ENCODE data around the gene PKN2.

PKN2 gene

DNA sequence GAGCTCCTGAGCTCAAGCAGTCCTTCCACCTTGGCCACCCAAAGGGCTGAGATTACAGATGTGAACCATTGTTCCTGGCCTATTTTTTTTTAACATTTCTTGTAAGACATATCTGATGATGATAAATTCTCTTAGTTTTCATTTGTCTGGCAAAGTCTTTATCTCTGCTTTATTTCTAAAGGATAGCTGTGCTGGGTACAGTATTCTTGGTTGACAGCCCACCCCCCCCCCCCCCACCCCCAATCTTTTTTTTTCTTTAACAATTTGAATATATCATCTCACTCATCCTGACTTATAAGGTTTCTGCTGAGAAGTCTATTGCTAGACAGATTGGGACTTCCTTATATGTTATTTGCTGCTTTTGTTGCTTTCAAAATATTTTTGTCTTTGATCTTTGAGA lies 51.3 kb downstream of the PKN2 start:
- DNase-seq (ENCODE audit: low read depth in 2 of 2): no peak

GRCh38 chr1:88735909-88736308 lies 51.8 kb downstream of the PKN2 start:
- DNase-seq (ENCODE audit: low read depth in 2 of 2): no peak

DNA sequence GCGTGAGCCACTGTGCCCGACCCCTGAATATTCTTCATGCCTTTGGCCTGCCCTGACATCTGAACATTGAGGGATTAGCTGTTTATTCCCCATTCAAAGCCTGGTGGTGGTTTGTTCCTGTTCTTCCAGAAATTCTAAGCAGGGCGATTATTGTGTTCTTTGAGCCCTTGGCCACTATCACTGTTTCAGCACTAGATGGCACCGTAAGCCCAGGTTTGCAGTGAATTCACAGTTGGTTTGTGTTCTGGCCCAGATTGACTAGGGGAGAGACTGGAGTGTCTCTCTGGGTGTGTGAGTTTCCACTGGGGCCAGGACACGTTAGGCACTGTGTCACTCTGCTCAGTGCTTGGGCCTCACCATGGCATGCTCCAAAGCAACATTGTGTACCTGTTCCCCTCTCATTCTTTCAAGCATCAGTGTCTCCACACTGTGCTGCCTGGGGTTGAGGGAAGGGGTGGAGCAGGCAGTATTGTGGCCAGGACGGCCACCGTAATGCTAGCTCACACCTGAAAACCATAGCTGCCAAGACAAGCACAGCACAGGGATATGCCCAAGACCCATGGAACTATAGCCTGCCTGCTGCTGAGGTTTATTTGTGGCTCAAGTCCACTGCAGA lies 52.7 kb downstream of the PKN2 start:
- peak; percentile 6 to 8 for DNase-seq (ENCODE audit: low read depth in 2 of 2)

DNA sequence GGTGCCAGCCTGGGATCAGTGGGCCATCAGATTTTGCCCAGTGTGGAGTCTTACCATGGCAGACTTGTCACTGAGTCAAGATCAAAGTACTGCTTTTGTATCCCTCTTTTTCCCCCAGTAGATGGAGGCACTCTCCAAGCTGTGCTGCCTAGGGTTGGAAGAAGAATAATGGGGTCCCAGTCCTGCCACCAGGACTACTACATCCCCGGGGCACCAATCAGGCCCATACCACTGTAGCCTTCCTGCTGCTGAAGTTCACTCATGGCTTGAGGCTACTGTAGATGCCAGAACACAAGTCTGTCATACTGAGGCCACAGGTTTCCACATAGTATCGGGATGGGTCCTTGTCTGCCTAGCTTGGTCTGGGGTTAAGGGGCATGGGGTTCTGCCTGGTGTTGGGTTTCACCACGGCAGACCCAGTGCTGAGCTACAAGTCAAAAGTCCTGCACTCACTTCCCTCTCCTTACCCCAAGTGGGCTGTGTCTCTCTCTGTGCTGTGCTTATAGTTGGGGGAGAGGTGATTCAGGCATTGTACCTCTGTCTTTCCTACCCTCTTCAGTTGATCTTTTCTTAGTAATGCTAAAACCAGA lies 53.4 kb downstream of the PKN2 start:
- no peak for DNase-seq (ENCODE audit: low read depth in 2 of 2)

DNA sequence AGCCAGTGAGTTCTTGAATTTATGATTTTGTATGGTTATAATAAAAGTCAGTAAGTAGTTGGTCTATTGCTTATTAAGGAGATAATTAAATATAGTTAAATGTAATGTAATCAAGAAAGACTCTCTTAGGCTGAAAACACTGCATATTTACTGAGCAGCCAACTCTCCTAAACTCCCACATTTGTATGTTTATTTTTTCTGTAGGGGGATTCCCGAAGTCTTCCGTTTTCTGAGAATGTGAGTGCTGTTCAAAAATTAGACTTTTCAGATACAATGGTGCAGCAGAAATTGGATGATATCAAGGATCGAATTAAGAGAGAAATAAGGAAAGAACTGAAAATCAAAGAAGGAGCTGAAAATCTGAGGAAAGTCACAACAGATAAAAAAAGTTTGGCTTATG lies 56.7 kb downstream of the PKN2 start:
- no peak for DNase-seq (ENCODE audit: low read depth in 2 of 2)

DNA sequence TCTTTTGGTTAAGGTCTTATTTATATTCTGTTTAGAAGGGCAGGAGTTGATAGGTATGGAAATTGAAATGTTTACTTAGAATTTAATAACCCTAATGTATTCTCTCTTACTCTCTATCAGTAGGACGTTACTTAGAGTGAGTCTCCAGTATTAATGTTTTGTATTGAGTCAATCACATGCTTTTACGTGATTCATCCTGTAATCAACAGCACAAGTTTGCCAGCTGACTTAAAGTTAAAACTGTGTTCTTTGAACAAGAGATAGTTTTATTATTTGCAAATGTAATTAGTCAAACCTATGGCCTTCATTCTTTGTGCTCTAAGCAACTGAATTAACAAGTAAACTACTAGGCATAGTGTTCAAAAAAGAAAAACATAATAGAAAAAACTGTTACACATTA lies 57.3 kb downstream of the PKN2 start:
- no peak for DNase-seq (ENCODE audit: low read depth in 2 of 2)

- DNase-seq (ENCODE audit: low read depth in 2 of 2): no peak
Measured at GRCh38 chr1:88742531-88742930, 58.5 kb downstream of the PKN2 start.

- DNase-seq (ENCODE audit: low read depth in 2 of 2): no peak
Measured at GRCh38 chr1:88744142-88744541, 60.1 kb downstream of the PKN2 start.

GRCh38 chr1:88746916-88747315 lies 62.8 kb downstream of the PKN2 start:
- no peak for DNase-seq (ENCODE audit: low read depth in 2 of 2)

DNA sequence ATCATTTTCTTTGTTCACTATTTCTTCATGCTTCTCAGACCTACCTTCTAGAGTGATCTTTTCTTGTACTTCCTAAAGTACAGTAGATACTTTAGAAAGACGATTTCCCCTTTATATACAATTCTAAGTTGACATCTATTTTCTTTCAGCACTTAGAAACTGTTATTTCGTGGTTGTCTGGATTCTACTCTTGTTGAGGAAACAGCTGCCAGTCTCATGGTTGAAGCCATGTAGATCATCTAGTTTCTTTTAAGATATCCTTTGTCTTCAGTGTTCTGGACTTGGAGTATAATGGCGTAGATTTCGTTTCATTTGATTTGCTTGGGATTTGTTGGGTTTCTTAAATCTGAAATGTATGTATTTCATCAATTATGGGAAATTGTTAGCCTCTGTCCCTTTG lies 67.6 kb downstream of the PKN2 start:
- DNase-seq (ENCODE audit: low read depth in 2 of 2): no peak

GRCh38 chr1:88753506-88753905 lies 69.4 kb downstream of the PKN2 start:
- DNase-seq (ENCODE audit: low read depth in 2 of 2): no peak

GRCh38 chr1:88763649-88764406 lies 79.8 kb downstream of the PKN2 start:
- DNase-seq (ENCODE audit: low read depth in 2 of 2): no peak

DNA sequence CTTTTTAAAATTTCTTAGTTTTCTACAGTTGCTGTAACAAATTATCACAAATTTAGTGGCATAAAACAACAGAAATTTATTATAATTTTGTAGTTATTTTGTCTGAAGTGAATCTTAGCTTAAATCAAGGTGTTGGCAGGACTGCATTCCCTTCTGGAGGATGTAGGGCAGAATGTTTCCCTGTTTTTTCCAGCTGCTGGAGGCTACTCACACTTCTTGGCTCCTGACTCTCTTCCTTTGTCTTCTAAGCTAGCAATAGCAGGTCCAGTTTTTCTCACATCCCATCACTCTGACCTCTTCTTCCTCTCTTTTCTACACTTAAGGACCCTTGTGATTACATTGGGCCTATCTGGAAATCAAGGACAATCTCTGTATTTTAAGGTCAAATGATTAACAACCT lies 84.1 kb downstream of the PKN2 start:
- DNase-seq (ENCODE audit: low read depth in 2 of 2): no peak

GRCh38 chr1:88768816-88769215 lies 84.7 kb downstream of the PKN2 start:
- no peak for DNase-seq (ENCODE audit: low read depth in 2 of 2)

DNA sequence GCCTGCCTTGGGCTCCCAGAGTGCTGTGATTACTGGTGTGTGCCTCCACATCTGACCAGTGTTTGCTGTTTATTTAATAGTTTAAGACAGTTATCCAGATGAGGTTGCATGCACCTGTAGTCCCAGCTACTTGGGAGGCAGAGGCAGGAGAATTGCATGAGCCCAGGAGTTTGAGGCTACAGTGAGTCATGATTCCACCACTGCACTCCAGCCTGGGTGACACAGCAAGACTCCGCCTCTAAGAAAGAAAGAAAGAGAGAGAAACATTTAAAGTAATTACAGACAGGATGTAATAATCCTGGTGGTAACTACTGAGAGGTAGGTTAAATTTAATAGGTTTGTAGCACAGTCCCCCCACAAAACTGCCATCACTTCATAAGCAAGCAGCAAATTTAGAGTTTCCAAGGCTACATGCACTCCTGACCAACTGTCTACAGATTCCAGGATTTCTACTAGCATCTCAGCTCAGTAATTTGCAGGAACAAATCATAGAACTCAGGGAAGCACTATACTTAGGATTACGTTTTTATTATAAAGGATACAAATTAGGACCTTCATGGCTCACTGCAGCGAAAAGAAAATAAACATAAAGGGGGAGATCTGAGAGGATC lies 89.6 kb downstream of the PKN2 start:
- DNase-seq (ENCODE audit: low read depth in 2 of 2): no peak

DNA sequence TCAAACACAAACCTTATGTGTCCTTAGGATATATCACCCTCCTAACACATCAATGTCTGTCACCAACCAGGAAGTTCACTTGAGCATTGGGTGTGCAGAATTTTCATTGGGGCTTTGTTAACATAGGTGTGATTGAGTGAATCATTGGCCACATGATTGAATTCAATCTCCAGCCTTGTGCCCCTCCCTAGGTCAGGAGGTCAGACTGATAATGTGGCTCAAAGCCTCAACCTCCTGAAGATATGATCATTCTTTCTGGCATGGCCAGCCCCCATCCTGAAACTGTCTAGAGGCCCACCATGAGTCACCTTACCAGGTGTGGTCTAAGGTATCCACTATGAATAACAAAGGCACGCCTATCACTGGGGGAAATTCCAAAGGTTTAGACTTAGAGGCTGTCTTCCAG lies 90.1 kb downstream of the PKN2 start:
- peak in 1 of 2 donors; percentile 10 for DNase-seq (ENCODE audit: low read depth in 2 of 2)

- no peak for DNase-seq (ENCODE audit: low read depth in 2 of 2)
Measured at GRCh38 chr1:88777604-88778149, 93.6 kb downstream of the PKN2 start.

DNA sequence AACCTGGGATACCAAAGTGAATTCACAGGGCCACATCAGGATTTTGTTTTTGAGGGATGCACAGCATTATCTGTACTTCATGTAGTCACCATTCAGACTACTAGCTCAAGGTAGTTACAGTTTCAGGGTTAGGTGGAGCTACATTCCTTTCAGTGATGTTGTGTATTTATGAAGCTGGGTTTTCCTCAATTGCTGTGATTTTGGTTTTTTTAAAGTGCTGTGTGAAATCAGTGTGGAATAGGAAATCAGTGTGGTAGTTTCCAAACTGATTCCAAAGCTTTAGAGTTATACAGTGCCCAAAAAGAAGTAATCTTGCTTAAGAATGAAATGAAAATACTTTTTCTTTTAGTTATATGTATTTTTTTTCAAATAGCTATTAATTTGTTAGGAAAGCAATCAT lies 95.8 kb downstream of the PKN2 start:
- DNase-seq (ENCODE audit: low read depth in 2 of 2): no peak

DNA sequence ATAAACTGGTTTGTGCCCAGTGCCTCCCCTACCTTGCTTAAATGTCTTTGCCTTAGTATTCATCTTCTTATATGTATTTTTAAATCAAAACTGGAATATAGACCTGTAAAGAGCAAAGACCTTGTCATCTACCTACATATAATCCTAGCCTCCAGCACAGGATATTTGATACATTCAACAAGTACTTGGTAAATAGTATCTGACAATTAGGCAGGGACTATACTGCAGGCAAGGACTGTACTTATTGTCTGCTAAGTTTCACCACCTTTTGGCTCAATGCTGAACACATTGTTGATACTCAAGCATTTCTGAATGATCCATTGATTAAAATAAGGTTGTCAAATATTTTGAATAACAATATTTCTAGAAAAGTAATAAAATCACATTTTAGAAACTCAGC lies 96.4 kb downstream of the PKN2 start:
- no peak for DNase-seq (ENCODE audit: low read depth in 2 of 2)

- DNase-seq (ENCODE audit: low read depth in 2 of 2): no peak
Measured at GRCh38 chr1:88783145-88783544, 99.1 kb downstream of the PKN2 start.

DNA sequence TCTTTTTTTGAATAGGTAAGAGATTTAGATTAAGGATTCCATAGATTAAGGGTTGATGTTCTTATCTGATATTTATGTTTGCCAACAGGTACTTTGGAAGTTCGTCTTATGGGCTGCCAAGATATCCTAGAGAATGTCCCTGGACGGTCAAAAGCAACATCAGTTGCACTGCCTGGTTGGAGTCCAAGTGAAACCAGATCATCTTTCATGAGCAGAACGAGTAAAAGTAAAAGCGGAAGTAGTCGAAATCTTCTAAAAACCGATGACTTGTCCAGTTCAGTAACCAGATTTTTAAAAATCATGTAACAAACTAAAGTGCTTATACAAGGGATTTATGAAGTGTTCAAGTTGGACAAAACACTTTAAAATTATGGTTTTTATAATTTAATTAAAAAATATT lies 100.5 kb downstream of the PKN2 start:
- DNase-seq (ENCODE audit: low read depth in 2 of 2): no peak

GRCh38 chr1:88787023-88787903 lies 103.2 kb downstream of the PKN2 start:
- DNase-seq (ENCODE audit: low read depth in 2 of 2): no peak
